K562 (cell line): ENCODE data around the gene HLA-B.

Experiments used
- DDX20 ChIP-seq: fragments of 450-650 bp; IDR thresholded peaks from 2 replicates; pipeline ENCODE4 v1.6.1; 2016; ENCODE audit warnings: missing genetic modification characterization, low read depth, mild to moderate bottlenecking, missing compliant biosample characterization, moderate library complexity
- FOXJ3 ChIP-seq: sonication (generic); formaldehyde crosslinking; IDR thresholded peaks from 2 replicates; pipeline ENCODE4 v1.4.0; 2020; ENCODE audit warnings: mild to moderate bottlenecking, missing genetic modification reagents
- MCM2 ChIP-seq: fragments of 450-650 bp; IDR thresholded peaks from 2 replicates; pipeline ENCODE4 v1.6.1; 2017; ENCODE audit warnings: low read depth, mild to moderate bottlenecking
- MYC ChIP-seq, 2 experiments: fragments of 250-450 bp in 1 of 2; sonication (Bioruptor Pico) in 1 of 2; IDR thresholded peaks; 2 replicates each; pipeline versions ENCODE4 v1.5.1 to v1.6.1; 2012 to 2021; ENCODE audit warnings: low read depth in 2 of 2, borderline replicate concordance in 1 of 2, improper control_type of control experiment in 1 of 2, low read length in 1 of 2, mild to moderate bottlenecking in 1 of 2, moderate library complexity in 1 of 2
- POLR2A ChIP-seq: fragments of 450-650 bp; conservative IDR thresholded peaks from 2 replicates; pipeline ENCODE4 v1.6.1; 2016
- SMAD1 ChIP-seq: fragments of 150-350 bp; IDR thresholded peaks from 2 replicates; pipeline ENCODE4 v1.6.1; 2014; ENCODE audit warnings: low read length, low read depth; ENCODE audit not compliant: partially characterized antibody
- TRIM24 ChIP-seq, 2 experiments: fragments of 450-650 bp; IDR thresholded peaks; 2 replicates each; pipeline ENCODE4 v1.6.1; 2016
- ZEB2 ChIP-seq: fragments of 450-650 bp; IDR thresholded peaks from 2 replicates; pipeline ENCODE4 v1.6.1; 2016
- ZNF431 ChIP-seq: sonication (generic); formaldehyde crosslinking; IDR thresholded peaks from 2 replicates; pipeline ENCODE4 v1.8.0; 2022; ENCODE audit warnings: mild to moderate bottlenecking, missing genetic modification reagents
- TF ChIP-seq, protein P1 (sequence below): fragments of 450-650 bp; IDR thresholded peaks from 2 replicates; pipeline ENCODE4 v1.6.1; 2016; ENCODE audit warnings: missing biosample characterization, missing genetic modification characterization
- TF ChIP-seq, protein P2 (sequence below): fragments of 450-650 bp; formaldehyde crosslinking; IDR thresholded peaks from 2 replicates; pipeline ENCODE4 v1.4.0; 2022; ENCODE audit warnings: missing genetic modification characterization

DNA sequence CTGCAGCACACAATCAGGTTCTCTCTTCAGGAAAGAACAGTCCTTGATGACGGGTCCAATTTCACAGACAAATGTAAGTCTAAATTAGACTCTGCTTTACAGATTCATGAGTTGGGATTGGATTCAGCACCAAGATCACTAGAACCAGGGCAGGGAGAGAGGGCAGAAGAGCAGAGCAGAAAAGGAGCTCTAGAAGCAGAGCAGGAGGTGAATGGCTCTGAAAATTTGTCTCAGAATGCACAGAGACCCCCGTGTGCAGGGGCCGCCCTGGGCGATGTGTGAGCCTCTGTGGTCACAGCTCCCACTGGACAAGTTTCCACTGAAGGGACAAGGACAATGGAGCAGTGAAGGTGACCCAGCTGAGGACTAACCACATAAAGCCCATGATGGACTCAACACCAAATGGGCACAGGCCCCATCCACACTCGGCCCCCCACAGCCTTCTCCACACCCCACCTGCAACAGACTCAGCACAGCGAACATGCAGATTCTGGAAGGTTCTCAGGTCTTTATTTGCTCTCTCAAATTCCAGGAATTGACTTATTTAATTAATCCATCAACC lies 3.5 kb downstream of the HLA-B start:
- TF ChIP-seq MCM2, result no peak
- TF ChIP-seq POLR2A, result no peak
- no peak for TF ChIP-seq SMAD1
- TF ChIP-seq DDX20, result no peak
- no peak for TF ChIP-seq ZNF431 (CRISPR knock-in tag)
- no peak for TF ChIP-seq ZEB2
- TF ChIP-seq, protein P1, sequence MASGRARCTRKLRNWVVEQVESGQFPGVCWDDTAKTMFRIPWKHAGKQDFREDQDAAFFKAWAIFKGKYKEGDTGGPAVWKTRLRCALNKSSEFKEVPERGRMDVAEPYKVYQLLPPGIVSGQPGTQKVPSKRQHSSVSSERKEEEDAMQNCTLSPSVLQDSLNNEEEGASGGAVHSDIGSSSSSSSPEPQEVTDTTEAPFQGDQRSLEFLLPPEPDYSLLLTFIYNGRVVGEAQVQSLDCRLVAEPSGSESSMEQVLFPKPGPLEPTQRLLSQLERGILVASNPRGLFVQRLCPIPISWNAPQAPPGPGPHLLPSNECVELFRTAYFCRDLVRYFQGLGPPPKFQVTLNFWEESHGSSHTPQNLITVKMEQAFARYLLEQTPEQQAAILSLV, result no peak
- no peak for TF ChIP-seq TRIM24 (IDR thresholded peaks at IDR 0.05)
- no peak for TF ChIP-seq MYC (IDR thresholded peaks at IDR 0.05; ENCODE audit: low read depth, low read length)
- no peak for TF ChIP-seq MYC (CRISPR knock-in tag; IDR thresholded peaks at IDR 0.05; ENCODE audit: borderline replicate concordance, low read depth)
- TF ChIP-seq FOXJ3 (CRISPR knock-in tag), result no peak
- TF ChIP-seq, protein P2, sequence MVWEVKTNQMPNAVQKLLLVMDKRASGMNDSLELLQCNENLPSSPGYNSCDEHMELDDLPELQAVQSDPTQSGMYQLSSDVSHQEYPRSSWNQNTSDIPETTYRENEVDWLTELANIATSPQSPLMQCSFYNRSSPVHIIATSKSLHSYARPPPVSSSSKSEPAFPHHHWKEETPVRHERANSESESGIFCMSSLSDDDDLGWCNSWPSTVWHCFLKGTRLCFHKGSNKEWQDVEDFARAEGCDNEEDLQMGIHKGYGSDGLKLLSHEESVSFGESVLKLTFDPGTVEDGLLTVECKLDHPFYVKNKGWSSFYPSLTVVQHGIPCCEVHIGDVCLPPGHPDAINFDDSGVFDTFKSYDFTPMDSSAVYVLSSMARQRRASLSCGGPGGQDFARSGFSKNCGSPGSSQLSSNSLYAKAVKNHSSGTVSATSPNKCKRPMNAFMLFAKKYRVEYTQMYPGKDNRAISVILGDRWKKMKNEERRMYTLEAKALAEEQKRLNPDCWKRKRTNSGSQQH, result no peak
